ENCODE results near the gene B3GALNT2. TPM values are rescaled to one million over a fixed set of nuclear protein-coding genes. Genes with fewer than 3 reads are reported as not detected.

The B3GALNT2 gene
- total and polyA plus RNA-seq, 2 of the 8 experiments (the other 6 are each of a cell fraction or from before 2014, with no cell fraction given): 15.4 to 39.4 TPM

DNA sequence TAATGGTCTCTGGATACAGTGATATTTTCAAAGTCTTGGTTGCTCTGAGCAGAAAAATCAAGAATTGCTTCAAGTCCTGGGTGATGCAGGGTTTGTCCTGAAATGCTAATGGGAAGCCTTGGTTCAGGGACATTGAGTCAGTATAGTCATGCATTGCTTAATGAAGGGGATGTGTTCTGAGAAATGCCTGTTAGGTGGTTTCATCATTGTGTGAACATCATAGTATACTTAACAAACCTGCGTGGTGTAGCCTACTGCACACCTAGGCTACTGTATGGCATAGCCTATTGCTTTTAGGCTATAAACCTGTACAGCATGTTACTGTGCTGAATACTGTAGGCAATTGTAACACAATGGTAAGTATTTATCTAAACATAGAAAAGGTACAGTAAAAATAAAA lies 100.7 kb downstream of the B3GALNT2 start (continued):
- TF ChIP-seq MAFK (IDR thresholded peaks at IDR 0.05; ENCODE audit: low read depth, low read length) (no peak), EGR1 (IDR thresholded peaks at IDR 0.05; ENCODE audit: borderline replicate concordance, low read depth, low read length) (no peak), JUN (IDR thresholded peaks at IDR 0.05; ENCODE audit: low read depth, low read length) (no peak)

Measured in H1 (cell line).